ENCODE measurements around the gene GPR142.

The GPR142 gene

GRCh38 chr17:74374858-74375257, 7.6 kb downstream of the GPR142 start:
- DNase-seq (ENCODE audit: insufficient read length) (no peak), FAIRE-seq (no peak)
- TF ChIP-seq POLR2A (IDR thresholded peaks at IDR 0.05; ENCODE audit: low read depth, low read length) (no peak), POLR2AphosphoS5 (IDR thresholded peaks at IDR 0.05; ENCODE audit: low read depth, low read length) (no peak), TAF1 (IDR thresholded peaks at IDR 0.05; ENCODE audit: borderline replicate concordance, low read depth, low read length) (no peak)

GRCh38 chr17:74379495-74380085, 12.3 kb downstream of the GPR142 start:
- FAIRE-seq (peak; percentile 70), DNase-seq (ENCODE audit: insufficient read length) (peak; percentile 94)
- no peak for TF ChIP-seq POLR2AphosphoS5 (IDR thresholded peaks at IDR 0.05; ENCODE audit: low read depth, low read length)
- no peak for TF ChIP-seq TAF1 (IDR thresholded peaks at IDR 0.05; ENCODE audit: borderline replicate concordance, low read depth, low read length)
- TF ChIP-seq POLR2A (IDR thresholded peaks at IDR 0.05; ENCODE audit: low read depth, low read length): no peak

- no peak for FAIRE-seq
- TF ChIP-seq TAF1 (IDR thresholded peaks at IDR 0.05; ENCODE audit: borderline replicate concordance, low read depth, low read length): no peak
- TF ChIP-seq POLR2A (IDR thresholded peaks at IDR 0.05; ENCODE audit: low read depth, low read length): no peak
- no peak for TF ChIP-seq POLR2AphosphoS5 (IDR thresholded peaks at IDR 0.05; ENCODE audit: low read depth, low read length)
- DNase-seq (ENCODE audit: insufficient read length): no peak
Measured at GRCh38 chr17:74380086-74380958, 13.0 kb downstream of the GPR142 start.

- DNase-seq (ENCODE audit: insufficient read length) (no peak), FAIRE-seq (no peak)
- TF ChIP-seq POLR2AphosphoS5 (IDR thresholded peaks at IDR 0.05; ENCODE audit: low read depth, low read length) (no peak), POLR2A (IDR thresholded peaks at IDR 0.05; ENCODE audit: low read depth, low read length) (no peak), TAF1 (IDR thresholded peaks at IDR 0.05; ENCODE audit: borderline replicate concordance, low read depth, low read length) (no peak)
Measured at GRCh38 chr17:74380959-74381808, 13.9 kb downstream of the GPR142 start.

GRCh38 chr17:74383141-74383540, 15.8 kb downstream of the GPR142 start:
- FAIRE-seq (no peak), DNase-seq (ENCODE audit: insufficient read length) (no peak)
- TF ChIP-seq POLR2AphosphoS5 (IDR thresholded peaks at IDR 0.05; ENCODE audit: low read depth, low read length): no peak
- TF ChIP-seq TAF1 (IDR thresholded peaks at IDR 0.05; ENCODE audit: borderline replicate concordance, low read depth, low read length): no peak
- TF ChIP-seq POLR2A (IDR thresholded peaks at IDR 0.05; ENCODE audit: low read depth, low read length): no peak

GRCh38 chr17:74385201-74385600, 17.9 kb downstream of the GPR142 start:
- DNase-seq (ENCODE audit: insufficient read length): no peak
- FAIRE-seq: no peak
- TF ChIP-seq POLR2AphosphoS5 (IDR thresholded peaks at IDR 0.05; ENCODE audit: low read depth, low read length) (no peak), TAF1 (IDR thresholded peaks at IDR 0.05; ENCODE audit: borderline replicate concordance, low read depth, low read length) (no peak), POLR2A (IDR thresholded peaks at IDR 0.05; ENCODE audit: low read depth, low read length) (no peak)

GRCh38 chr17:74386386-74386785, 19.1 kb downstream of the GPR142 start:
- TF ChIP-seq POLR2A (IDR thresholded peaks at IDR 0.05; ENCODE audit: low read depth, low read length): no peak
- no peak for TF ChIP-seq POLR2AphosphoS5 (IDR thresholded peaks at IDR 0.05; ENCODE audit: low read depth, low read length)
- TF ChIP-seq TAF1 (IDR thresholded peaks at IDR 0.05; ENCODE audit: borderline replicate concordance, low read depth, low read length): no peak
- FAIRE-seq: no peak
- no peak for DNase-seq (ENCODE audit: insufficient read length)

- FAIRE-seq (no peak), DNase-seq (ENCODE audit: insufficient read length) (no peak)
- TF ChIP-seq TAF1 (IDR thresholded peaks at IDR 0.05; ENCODE audit: borderline replicate concordance, low read depth, low read length): no peak
Measured at GRCh38 chr17:74387365-74388218, 20.3 kb downstream of the GPR142 start.

GRCh38 chr17:74389084-74389753, 21.9 kb downstream of the GPR142 start:
- FAIRE-seq (no peak), DNase-seq (ENCODE audit: insufficient read length) (no peak)
- TF ChIP-seq POLR2AphosphoS5 (IDR thresholded peaks at IDR 0.05; ENCODE audit: low read depth, low read length): no peak
- no peak for TF ChIP-seq TAF1 (IDR thresholded peaks at IDR 0.05; ENCODE audit: borderline replicate concordance, low read depth, low read length)

- FAIRE-seq (no peak), DNase-seq (ENCODE audit: insufficient read length) (no peak)
- no peak for TF ChIP-seq TAF1 (IDR thresholded peaks at IDR 0.05; ENCODE audit: borderline replicate concordance, low read depth, low read length)
- TF ChIP-seq POLR2AphosphoS5 (IDR thresholded peaks at IDR 0.05; ENCODE audit: low read depth, low read length): no peak
- TF ChIP-seq POLR2A (IDR thresholded peaks at IDR 0.05; ENCODE audit: low read depth, low read length): no peak
Measured at GRCh38 chr17:74389937-74390679, 22.8 kb downstream of the GPR142 start.

Data from GM12892 (cell line).